H1 (cell line): ENCODE measurements around the gene LRRTM3. TPM values are rescaled to one million over a fixed set of nuclear protein-coding genes. Genes with fewer than 3 reads are reported as not detected.

Source experiments
- CTCF ChIA-PET: fragments of 300-600 bp; sonication (Branson Sonifier 250); formaldehyde crosslinking; loops from one replicate; lab custom pipeline; 2021; ENCODE audit not compliant: partially characterized antibody; lab: Charles Lee
- POLR2A ChIA-PET: fragments of 300-600 bp; sonication (Branson Sonifier 250); formaldehyde crosslinking; loops from one replicate; lab custom pipeline; 2021; ENCODE audit warnings: inconsistent platforms; ENCODE audit not compliant: partially characterized antibody; lab: Charles Lee
- DNase-seq, 2 experiments: peaks; one replicate each; pipeline versions ENCODE4 v3.0.0 to v3.0.0-alpha.2; 2010 to 2022; ENCODE audit warnings: low spot score in 2 of 2, low read depth in 1 of 2, mixed read lengths in 1 of 2
- FAIRE-seq: peaks from 2 replicates; lab custom pipeline; 2011; peaks lifted over from hg19 to GRCh38; lab: Jason Lieb, UNC
- H2AFZ ChIP-seq: 2 replicates; pipeline ENCODE4 v1.8.1; 2012; ENCODE audit warnings: low read length, inconsistent platforms
- H2AK5ac ChIP-seq: 2 replicates; pipeline ENCODE4 v1.6.1; 2013; ENCODE audit warnings: low read depth, low read length
- H2BK120ac ChIP-seq: replicated peaks from 2 replicates; pipeline ENCODE3; 2013; ENCODE audit warnings: low read depth, low read length, inconsistent platforms
- H2BK12ac ChIP-seq: 2 replicates; pipeline ENCODE4 v1.6.1; 2013; ENCODE audit warnings: low read depth, low read length
- H2BK15ac ChIP-seq: 2 replicates; pipeline ENCODE4 v1.6.1; 2013; ENCODE audit warnings: low read length
- H2BK20ac ChIP-seq: 2 replicates; pipeline ENCODE4 v1.6.1; 2013; ENCODE audit warnings: low read length
- H2BK5ac ChIP-seq: 2 replicates; pipeline ENCODE4 v1.6.1; 2013; ENCODE audit warnings: low read depth, low read length
- H3K14ac ChIP-seq: 2 replicates; pipeline ENCODE4 v1.6.1; 2013; ENCODE audit warnings: inconsistent platforms; ENCODE audit not compliant: insufficient read length
- H3K18ac ChIP-seq: 2 replicates; pipeline ENCODE4 v1.6.1; 2013; ENCODE audit warnings: low read length; ENCODE audit errors: extremely low read depth
- H3K23ac ChIP-seq: 2 replicates; pipeline ENCODE4 v1.6.1; 2013; ENCODE audit warnings: inconsistent platforms; ENCODE audit not compliant: insufficient read length
- H3K23me2 ChIP-seq: 2 replicates; pipeline ENCODE4 v1.6.1; 2013; ENCODE audit warnings: low read depth, low read length
- H3K27ac ChIP-seq: 2 replicates; pipeline ENCODE4 v1.6.1; 2011; ENCODE audit warnings: low read depth, low read length, inconsistent platforms
- H3K27me3 ChIP-seq, 4 experiments: replicated peaks in 1 of 4; 1 replicate in 1 of 4; 2 replicates in 3 of 4; pipeline versions ENCODE4 v1.6.1 to v1.8.1; 2011 to 2013; ENCODE audit warnings: low read length in 3 of 4, mild to moderate bottlenecking in 3 of 4, inconsistent platforms in 2 of 4, mixed read lengths in 2 of 4, moderate library complexity in 1 of 4; ENCODE audit not compliant: control insufficient read depth in 3 of 4, insufficient read depth in 3 of 4; ENCODE audit errors: extremely low read depth in 1 of 4
- H3K36me3 ChIP-seq, 4 experiments: 2 replicates each; pipeline versions ENCODE4 v1.6.1 to v1.8.1; 2011 to 2013; ENCODE audit warnings: mild to moderate bottlenecking in 4 of 4, low read length in 3 of 4, moderate library complexity in 2 of 4, control low read depth in 1 of 4, inconsistent platforms in 1 of 4; ENCODE audit not compliant: insufficient read depth in 4 of 4, control insufficient read depth in 2 of 4
- H3K4ac ChIP-seq: replicated peaks from 2 replicates; pipeline ENCODE3; 2013; ENCODE audit warnings: low read length, low read depth, mixed read lengths, inconsistent platforms; ENCODE audit not compliant: insufficient read length
- H3K4me1 ChIP-seq, 4 experiments: replicated peaks in 1 of 4; 1 replicate in 1 of 4; 2 replicates in 3 of 4; pipeline versions ENCODE4 v1.6.1 to v1.8.1; 2011 to 2013; ENCODE audit warnings: low read length in 3 of 4, inconsistent platforms in 2 of 4, mixed read lengths in 1 of 4; ENCODE audit not compliant: insufficient read depth in 4 of 4, control insufficient read depth in 3 of 4
- H3K4me2 ChIP-seq, 2 experiments: 2 replicates each; pipeline versions ENCODE4 v1.6.1 to v1.8.1; 2011 to 2013; ENCODE audit warnings: low read depth in 2 of 2, low read length in 2 of 2, control low read depth in 1 of 2, inconsistent platforms in 1 of 2, mild to moderate bottlenecking in 1 of 2; ENCODE audit not compliant: insufficient read depth in 1 of 2
- H3K4me3 ChIP-seq, 4 experiments: fragments of 200-600, 300-600 bp in 1 of 4; sonication (generic), shearing (Covaris generic), sonication (Bioruptor Twin) in 1 of 4; 2 replicates each; pipeline versions ENCODE4 v1.5.1 to v1.8.1; 2011 to 2016; ENCODE audit warnings: low read length in 4 of 4, low read depth in 3 of 4, control low read depth in 2 of 4, inconsistent platforms in 2 of 4, mild to moderate bottlenecking in 2 of 4, mixed read lengths in 1 of 4, moderate library complexity in 1 of 4; ENCODE audit not compliant: insufficient read depth in 2 of 4; ENCODE audit errors: extremely low read depth in 1 of 4
- H3K56ac ChIP-seq: replicated peaks from 2 replicates; pipeline ENCODE3; 2013; ENCODE audit warnings: low read depth, mild to moderate bottlenecking, mixed read lengths, low read length, inconsistent platforms; ENCODE audit not compliant: insufficient read length
- H3K79me1 ChIP-seq: 2 replicates; pipeline ENCODE4 v1.6.1; 2013; ENCODE audit warnings: low read depth, low read length, control low read depth
- H3K79me2 ChIP-seq, 2 experiments: 2 replicates each; pipeline versions ENCODE4 v1.6.1 to v1.8.1; 2012 to 2013; ENCODE audit warnings: low read length in 2 of 2, mild to moderate bottlenecking in 2 of 2, inconsistent platforms in 1 of 2; ENCODE audit not compliant: insufficient read depth in 2 of 2, control insufficient read depth in 1 of 2
- H3K9ac ChIP-seq, 4 experiments: replicated peaks in 1 of 4; 1 replicate in 1 of 4; 2 replicates in 3 of 4; pipeline versions ENCODE4 v1.6.1 to v1.8.1; 2011 to 2013; ENCODE audit warnings: low read depth in 3 of 4, low read length in 3 of 4, control low read depth in 2 of 4, mild to moderate bottlenecking in 2 of 4, moderate library complexity in 2 of 4, inconsistent platforms in 1 of 4; ENCODE audit errors: extremely low read depth in 1 of 4
- H3K9me3 ChIP-seq, 2 experiments: 2 replicates each; pipeline versions ENCODE4 v1.6.1 to v1.8.1; 2012 to 2013; ENCODE audit warnings: mild to moderate bottlenecking in 2 of 2, moderate library complexity in 2 of 2, control low read depth in 1 of 2, inconsistent platforms in 1 of 2, low read depth in 1 of 2, low read length in 1 of 2, mixed read lengths in 1 of 2; ENCODE audit not compliant: insufficient read depth in 2 of 2
- H4K20me1 ChIP-seq, 2 experiments: replicated peaks in 1 of 2; 2 replicates each; pipeline versions ENCODE3 to v1.8.1; 2011 to 2013; ENCODE audit warnings: inconsistent platforms in 2 of 2, low read length in 2 of 2, mild to moderate bottlenecking in 1 of 2; ENCODE audit not compliant: insufficient read depth in 2 of 2, control insufficient read depth in 1 of 2
- H4K5ac ChIP-seq: 2 replicates; pipeline ENCODE4 v1.6.1; 2013; ENCODE audit warnings: low read length, low read depth, mixed read lengths, inconsistent platforms; ENCODE audit not compliant: insufficient read length
- H4K8ac ChIP-seq: 2 replicates; pipeline ENCODE4 v1.8.0; 2013; ENCODE audit warnings: mild to moderate bottlenecking, moderate library complexity, low read length, inconsistent platforms; ENCODE audit not compliant: insufficient read depth; ENCODE audit errors: extremely low read depth
- H4K91ac ChIP-seq: replicated peaks from 2 replicates; pipeline ENCODE3; 2013; ENCODE audit warnings: low read length, mixed read lengths, inconsistent platforms; ENCODE audit not compliant: insufficient read length
- CBX8 ChIP-seq: fragments of 300-800, 300-1000 bp; sonication (generic); IDR thresholded peaks from 2 replicates; pipeline ENCODE4 v1.7.1; 2016; ENCODE audit warnings: low read depth, low read length, borderline replicate concordance
- KDM5A ChIP-seq: fragments of 200-600 bp; IDR thresholded peaks from 2 replicates; pipeline ENCODE4 v1.7.1; 2012; ENCODE audit warnings: mild to moderate bottlenecking, low read length, inconsistent platforms, mixed read lengths
- RFX5 ChIP-seq: IDR thresholded peaks from 2 replicates; pipeline ENCODE4 v1.6.1; 2011; ENCODE audit warnings: low read depth, low read length, improper control_type of control experiment, borderline replicate concordance
- SUZ12 ChIP-seq: fragments of 200-600 bp; sonication (generic); IDR thresholded peaks from 2 replicates; pipeline ENCODE4 v1.6.1; 2012; ENCODE audit warnings: mild to moderate bottlenecking, inconsistent platforms, low read length, moderate library complexity, mixed read lengths
- TAF1 ChIP-seq: IDR thresholded peaks from 2 replicates; pipeline ENCODE4 v1.6.1; 2011; ENCODE audit warnings: mild to moderate bottlenecking, low read depth, low read length
- WGBS, 2 experiments: shearing (Covaris generic) in 1 of 2; methylation state at CpG; one replicate each; pipeline versions ENCODE4 v1.1.6 to v1.1.7; 2013 to 2015; ENCODE audit warnings: low lambda C conversion rate in 2 of 2, mixed read lengths in 2 of 2, inconsistent platforms in 1 of 2, low coverage in 1 of 2, missing lambda C conversion rate in 1 of 2; ENCODE audit not compliant: insufficient replicate concordance in 2 of 2, insufficient coverage in 1 of 2, insufficient read length in 1 of 2; ENCODE audit errors: extremely low coverage in 1 of 2, missing lambda C conversion rate in 1 of 2; 5-methylcytosine and 5-hydroxymethylcytosine counted together
- polyA plus RNA-seq, 7 experiments: library from polyadenylated mRNA; depleted of rRNA in 3 of 7; stranded (reverse) in 5 of 7; unstranded in 2 of 7; fragments of >200 nt in 5 of 7; fragments of 200-250 nt in 2 of 7; gene quantifications; 1 replicate in 5 of 7; 2 replicates in 1 of 7; 4 replicates in 1 of 7; pipeline versions ENCODE4 v1.2.1 to v1.2.3, GENCODE V29; 2011 to 2013; ENCODE audit warnings: missing spikeins in 2 of 7, mixed read lengths in 2 of 7
- total RNA-seq: library from RNA; stranded (reverse); fragmentation: NEBNext Ultra II Directional; extraction: Animal tissue kit (Norgen Biotek cat#: 25700); gene quantifications from 2 replicates; pipeline ENCODE4 v1.2.1, GENCODE V29; 2021

LRRTM3 gene
- total and polyA plus RNA-seq, 2 of the 8 experiments (the other 6 are each of a cell fraction or from before 2014, with no cell fraction given): 0.33 to 0.48 TPM

DNA sequence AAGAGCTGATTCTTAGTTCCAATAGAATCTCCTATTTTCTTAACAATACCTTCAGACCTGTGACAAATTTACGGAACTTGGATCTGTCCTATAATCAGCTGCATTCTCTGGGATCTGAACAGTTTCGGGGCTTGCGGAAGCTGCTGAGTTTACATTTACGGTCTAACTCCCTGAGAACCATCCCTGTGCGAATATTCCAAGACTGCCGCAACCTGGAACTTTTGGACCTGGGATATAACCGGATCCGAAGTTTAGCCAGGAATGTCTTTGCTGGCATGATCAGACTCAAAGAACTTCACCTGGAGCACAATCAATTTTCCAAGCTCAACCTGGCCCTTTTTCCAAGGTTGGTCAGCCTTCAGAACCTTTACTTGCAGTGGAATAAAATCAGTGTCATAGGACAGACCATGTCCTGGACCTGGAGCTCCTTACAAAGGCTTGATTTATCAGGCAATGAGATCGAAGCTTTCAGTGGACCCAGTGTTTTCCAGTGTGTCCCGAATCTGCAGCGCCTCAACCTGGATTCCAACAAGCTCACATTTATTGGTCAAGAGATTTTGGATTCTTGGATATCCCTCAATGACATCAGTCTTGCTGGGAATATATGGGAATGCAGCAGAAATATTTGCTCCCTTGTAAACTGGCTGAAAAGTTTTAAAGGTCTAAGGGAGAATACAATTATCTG is 1.6 kb downstream of the LRRTM3 start:
- H3K79me2 ChIP-seq: no peaks in the 10 kb centered on the region
- POLR2A ChIA-PET: interaction anchor here (0.7 kb wide), 1 partner anchor 47 kb away, joined by 3 read pairs; no protein-coding TSS in a partner anchor
- no peak overlapping the region for H3K4ac ChIP-seq
- H2BK120ac ChIP-seq: no peak overlapping the region
- no peak overlapping the region for H2BK20ac ChIP-seq
- CTCF ChIA-PET: interaction anchor here (0.6 to 5.6 kb wide), 9 partner anchors 11 to 594 kb away, joined by 3 to 33 read pairs (median 3); no protein-coding TSS in a partner anchor
- H3K4me1 ChIP-seq: peaks cover 2 to 16% (median 12%) of the 10 kb centered on the region in 4 experiments
- H3K79me1 ChIP-seq: no peaks in the 10 kb centered on the region
- H3K56ac ChIP-seq: no peak overlapping the region
- no peak overlapping the region for H4K8ac ChIP-seq
- peaks cover 3% of the 10 kb centered on the region; the same call in 1 of the 2 replicates for H3K23me2 ChIP-seq
- DNase-seq (no peak), FAIRE-seq (no peak)
- no peak overlapping the region for H4K91ac ChIP-seq
- H3K4me2 ChIP-seq: peak overlapping the region; percentile 69 to 97
- H4K5ac ChIP-seq: no peak overlapping the region
- H2BK12ac ChIP-seq: no peak overlapping the region
- peak overlapping the region in 2 of 4 experiments; percentile 38 to 57; a peak in 4 of 8 replicates for H3K4me3 ChIP-seq
- 86% methylated on average over 11 of the region's 11 CpGs; no CpG with 5 or more reads in 1 of the 2 experiments for WGBS, 2 experiments
- H3K9me3 ChIP-seq: no peaks in the 10 kb centered on the region
- H3K18ac ChIP-seq: peak overlapping the region; percentile 11; the same call in 1 of the 2 replicates
- H4K20me1 ChIP-seq: no peaks in the 10 kb centered on the region
- peaks cover 0 to 21% (median 18%) of the 10 kb centered on the region in 4 experiments; a peak in 6 of 7 replicates for H3K27me3 ChIP-seq
- H2BK15ac ChIP-seq: no peak overlapping the region
- no peak overlapping the region for H2AFZ ChIP-seq
- H2AK5ac ChIP-seq: no peak overlapping the region
- H3K9ac ChIP-seq: no peak overlapping the region
- no peak overlapping the region for H3K27ac ChIP-seq
- H2BK5ac ChIP-seq: no peak overlapping the region
- H3K14ac ChIP-seq: no peak overlapping the region
- no peak overlapping the region for H3K23ac ChIP-seq
- no peaks in the 10 kb centered on the region for H3K36me3 ChIP-seq
- TF ChIP-seq KDM5A (no peak), TAF1 (no peak), SUZ12 (no peak), CBX8 (no peak), RFX5 (no peak)
